Measurements from ENCODE around the gene TMOD1.

- no peak for TF ChIP-seq POLR2AphosphoS5 (IDR thresholded peaks at IDR 0.05)
- no peak for TF ChIP-seq POLR2A (IDR thresholded peaks at IDR 0.05)
- no peak for TF ChIP-seq CTCF (IDR thresholded peaks at IDR 0.05)
These were observed 61.1 kb downstream of the TMOD1 start for GRCh38 chr9:97562542-97562941.
